Glomerular endothelial cell (primary cell): Measurements from ENCODE around the gene BABAM1. TPM values are rescaled to one million over a fixed set of nuclear protein-coding genes. Genes with fewer than 3 reads are reported as not detected.

Experiments
- DNase-seq: peaks from one replicate; pipeline ENCODE4 v3.0.0-alpha.2; 2011; ENCODE audit warnings: low read depth, low spot score; ENCODE audit errors: extremely low read depth
- total RNA-seq: library from RNA; depleted of rRNA; stranded (reverse); fragments of >200 nt; gene quantifications from 2 replicates; pipeline ENCODE4 v1.2.3, GENCODE V29; 2015

Gene BABAM1
- total RNA-seq, 1 donor from 2014 or later = 78.9 TPM

- DNase-seq = no peak
Observed at GRCh38 chr19:17243211-17243829, 23.9 kb upstream of the BABAM1 start.

GRCh38 chr19:17243830-17244617 lies 23.2 kb upstream of the BABAM1 start:
- DNase-seq = no peak

- DNase-seq = no peak
Observed at GRCh38 chr19:17244618-17245534, 22.4 kb upstream of the BABAM1 start.

- no peak for DNase-seq
Observed at GRCh38 chr19:17245535-17245984, 21.7 kb upstream of the BABAM1 start, which contains the start of gene NR2F6. Gene NR2F6 (minus strand): TSS chr19:17245919. CDS start chr19:17245220, 699 bp downstream.

- no peak for DNase-seq
Observed at GRCh38 chr19:17246681-17247425, 20.4 kb upstream of the BABAM1 start.

- no peak for DNase-seq
Observed at GRCh38 chr19:17248011-17248776, 19.0 kb upstream of the BABAM1 start.

GRCh38 chr19:17249887-17250548 lies 17.2 kb upstream of the BABAM1 start:
- DNase-seq = no peak

- DNase-seq = no peak
Observed at GRCh38 chr19:17254636-17255035, 12.6 kb upstream of the BABAM1 start.

- DNase-seq = no peak
Observed at GRCh38 chr19:17255150-17255621, 12.1 kb upstream of the BABAM1 start.

- no peak for DNase-seq
Observed at GRCh38 chr19:17256130-17256529, 11.1 kb upstream of the BABAM1 start.

GRCh38 chr19:17259118-17259780 lies 8.0 kb upstream of the BABAM1 start:
- no peak for DNase-seq

- no peak for DNase-seq
Observed at GRCh38 chr19:17259934-17260333, 7.3 kb upstream of the BABAM1 start.

GRCh38 chr19:17260842-17261325 lies 6.4 kb upstream of the BABAM1 start:
- no peak for DNase-seq

GRCh38 chr19:17262557-17262956 lies 4.7 kb upstream of the BABAM1 start:
- DNase-seq = no peak

GRCh38 chr19:17263712-17264640 lies 3.3 kb upstream of the BABAM1 start:
- no peak for DNase-seq

GRCh38 chr19:17264641-17264979 lies 2.6 kb upstream of the BABAM1 start, which contains the start of gene USHBP1:
Gene USHBP1 (minus strand): TSS chr19:17264745. CDS start chr19:17264299, 446 bp downstream.
- no peak for DNase-seq

GRCh38 chr19:17266026-17266425 lies 1.2 kb upstream of the BABAM1 start:
- no peak for DNase-seq
